Esophagus (tissue), 2 donors: ENCODE results near the gene NOS1AP. TPM values are rescaled to one million over a fixed set of nuclear protein-coding genes. Genes with fewer than 3 reads are reported as not detected.

Experiments
- H3K27ac ChIP-seq, 2 donors: one replicate each; pipeline ENCODE4 v1.5.1; 2013; ENCODE audit warnings: low read depth in 2 of 2, mild to moderate bottlenecking in 2 of 2, inconsistent platforms in 1 of 2, low read length in 1 of 2, moderate library complexity in 1 of 2
- H3K27me3 ChIP-seq, 2 donors: one replicate each; pipeline ENCODE4 v1.6.1; 2013; ENCODE audit warnings: low read length in 2 of 2, control low read depth in 1 of 2, mild to moderate bottlenecking in 1 of 2; ENCODE audit not compliant: insufficient read depth in 2 of 2, control insufficient read depth in 1 of 2
- H3K36me3 ChIP-seq, 2 donors: one replicate each; pipeline ENCODE4 v1.6.1; 2013; ENCODE audit warnings: low read length in 1 of 2; ENCODE audit not compliant: control insufficient read depth in 2 of 2, insufficient read depth in 2 of 2
- H3K4me1 ChIP-seq, 2 donors: one replicate each; pipeline ENCODE4 v1.6.1; 2013; ENCODE audit warnings: low read length in 1 of 2; ENCODE audit not compliant: control insufficient read depth in 2 of 2, insufficient read depth in 2 of 2
- H3K4me3 ChIP-seq, 2 donors: one replicate each; pipeline ENCODE4 v1.5.1; 2013; ENCODE audit warnings: low read length in 2 of 2, mild to moderate bottlenecking in 2 of 2, low read depth in 1 of 2, moderate library complexity in 1 of 2
- H3K9me3 ChIP-seq, 2 donors: one replicate each; pipeline ENCODE4 v1.6.1; 2013; ENCODE audit warnings: mild to moderate bottlenecking in 2 of 2, low read depth in 1 of 2, low read length in 1 of 2, moderate library complexity in 1 of 2; ENCODE audit not compliant: control insufficient read depth in 2 of 2, insufficient read depth in 1 of 2
- WGBS, 2 donors: extraction: QIAGEN DNeasy Blood & Tissue Kit; methylation state at CpG; one replicate each; pipeline ENCODE4 v1.1.7; 2013; 5-methylcytosine and 5-hydroxymethylcytosine counted together
- polyA plus RNA-seq, 2 donors: library from polyadenylated mRNA; stranded (reverse); fragments of 200-250 nt; gene quantifications; one replicate each; pipeline ENCODE4 v1.2.3, GENCODE V29; 2013
- donor health status: healthy with polysubstance abuse.
- donor health status: Bipolar disorder and iron deficiency.

Gene NOS1AP
- polyA plus RNA-seq, 2 donors, result 0.53 to 0.98 TPM

GRCh38 chr1:162293073-162293692 lies 223.7 kb downstream of the NOS1AP start:
- H3K27me3 ChIP-seq, result no peaks in the 10 kb centered on the region
- peaks cover 0 to 2% of the 10 kb centered on the region in 2 donors for H3K4me1 ChIP-seq

DNA sequence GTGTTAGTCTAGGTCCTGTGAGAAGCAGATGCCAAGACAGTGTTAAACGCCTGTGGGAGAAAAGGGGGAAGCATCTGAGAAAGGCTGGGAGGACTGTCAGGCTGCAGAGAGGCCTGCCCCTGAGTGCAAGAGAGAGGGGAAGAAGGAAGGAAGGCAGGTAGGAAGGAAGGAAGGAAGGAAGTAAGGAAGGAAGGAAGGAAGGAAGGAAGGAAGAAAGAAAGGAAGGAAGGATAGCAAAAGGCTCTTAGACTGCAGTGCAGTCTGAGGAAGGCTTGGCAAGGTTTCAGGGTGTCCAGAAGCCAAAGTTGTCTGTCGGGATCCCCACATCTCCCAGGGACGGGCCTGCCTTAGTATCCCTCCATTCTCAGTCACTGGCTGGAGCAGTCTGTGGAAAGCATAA lies 224.5 kb downstream of the NOS1AP start:
- 86 to 87% methylated on average over 3 of the region's 3 CpGs for WGBS, 2 donors
- Histone ChIP-seq H3K27me3 (no peaks in the 10 kb centered on the region), H3K4me1 (peaks cover 0 to 2% of the 10 kb centered on the region in 2 donors), H3K36me3 (no peaks in the 10 kb centered on the region), H3K27ac (no peak overlapping the region), H3K9me3 (no peaks in the 10 kb centered on the region), H3K4me3 (no peak overlapping the region)

More at GRCh38 chr1:162293073-162293692, 223.7 kb downstream of the NOS1AP start:
- H3K9me3 ChIP-seq, result no peaks in the 10 kb centered on the region
- no peak overlapping the region for H3K4me3 ChIP-seq
- H3K27ac ChIP-seq, result no peak overlapping the region
- H3K36me3 ChIP-seq, result no peaks in the 10 kb centered on the region
- WGBS, 2 donors, result 75 to 76% methylated on average over 5 of the region's 5 CpGs

DNA sequence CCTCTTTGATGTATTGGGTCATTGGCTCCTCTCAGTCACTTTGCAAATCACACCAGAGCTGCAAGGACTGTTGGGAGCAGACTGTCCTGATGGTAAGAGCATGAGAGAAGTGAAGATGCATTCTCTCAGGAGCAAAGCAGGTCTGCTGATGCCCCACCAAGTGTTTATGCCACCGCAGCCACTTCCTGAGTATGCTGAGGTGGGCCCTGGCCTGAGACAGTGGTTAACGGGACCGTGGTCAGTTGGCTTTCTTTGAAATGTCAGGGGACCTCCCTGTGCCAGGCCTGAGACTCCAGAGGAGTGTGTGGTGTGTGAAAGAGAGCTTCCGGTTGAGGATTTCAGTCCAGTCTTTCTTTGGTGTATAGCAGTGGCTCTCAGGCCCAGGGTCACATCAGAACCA lies 227.7 kb downstream of the NOS1AP start:
- Histone ChIP-seq H3K4me1 (no peaks in the 10 kb centered on the region), H3K9me3 (no peaks in the 10 kb centered on the region), H3K36me3 (no peaks in the 10 kb centered on the region), H3K27ac (no peak overlapping the region), H3K4me3 (no peak overlapping the region), H3K27me3 (no peaks in the 10 kb centered on the region)
- WGBS, 2 donors, result 73 to 85% methylated on average over 4 of the region's 4 CpGs

- no peaks in the 10 kb centered on the region for H3K36me3 ChIP-seq
- no peak overlapping the region for H3K4me3 ChIP-seq
- H3K4me1 ChIP-seq, result no peaks in the 10 kb centered on the region
- 85 to 94% methylated on average over 2 of the region's 2 CpGs for WGBS, 2 donors
- no peaks in the 10 kb centered on the region for H3K9me3 ChIP-seq
- no peaks in the 10 kb centered on the region for H3K27me3 ChIP-seq
- no peak overlapping the region for H3K27ac ChIP-seq
These were observed 228.8 kb downstream of the NOS1AP start for GRCh38 chr1:162298266-162298665.

GRCh38 chr1:162299018-162299417 lies 229.5 kb downstream of the NOS1AP start:
- no peak overlapping the region for H3K27ac ChIP-seq
- no peaks in the 10 kb centered on the region for H3K27me3 ChIP-seq
- no peak overlapping the region for H3K4me3 ChIP-seq
- H3K36me3 ChIP-seq, result no peaks in the 10 kb centered on the region
- no peaks in the 10 kb centered on the region for H3K4me1 ChIP-seq
- no peaks in the 10 kb centered on the region for H3K9me3 ChIP-seq

DNA sequence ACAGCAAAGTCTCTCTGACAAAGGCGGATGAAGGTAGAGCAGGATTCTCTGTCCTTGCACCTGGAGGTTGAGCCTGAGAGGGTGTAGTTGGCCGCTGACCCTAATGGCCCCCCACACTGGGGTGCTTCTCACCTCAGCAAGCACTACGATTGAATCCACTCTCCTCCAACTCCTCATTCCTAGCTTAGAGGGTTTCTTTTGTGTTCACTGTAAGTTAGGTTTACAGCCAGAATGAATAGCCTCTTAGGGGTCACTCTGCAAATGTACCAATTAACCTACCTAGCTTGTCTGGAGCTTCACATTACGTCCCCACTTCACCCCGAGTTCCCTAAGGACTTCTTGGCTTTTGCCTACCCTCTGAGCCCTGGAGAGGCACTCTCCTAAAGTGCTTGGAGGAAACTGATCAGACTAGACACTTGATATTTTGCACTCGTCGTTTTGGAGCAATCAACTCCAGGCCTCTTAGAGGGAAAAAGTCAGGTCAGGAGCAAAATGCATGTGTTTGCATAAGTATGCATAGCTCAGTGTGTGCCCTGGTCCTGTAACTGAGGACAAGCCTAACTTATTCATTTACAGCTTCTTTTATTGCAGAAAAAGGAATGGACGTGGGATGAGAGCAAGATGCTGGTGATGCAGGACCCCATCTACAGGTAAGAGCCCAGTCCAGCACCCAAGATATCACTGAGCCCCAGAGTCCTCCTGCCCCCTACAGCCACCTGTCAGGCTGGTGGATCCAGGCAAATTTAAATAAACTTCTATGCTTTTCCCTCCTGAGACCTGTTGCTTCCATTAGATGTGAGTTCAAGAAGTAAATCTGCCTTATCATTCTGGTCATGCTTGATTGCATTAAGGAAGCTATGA lies 230.8 kb downstream of the NOS1AP start:
- Histone ChIP-seq H3K4me3 (no peak overlapping the region), H3K27ac (no peak overlapping the region), H3K4me1 (no peaks in the 10 kb centered on the region), H3K36me3 (no peaks in the 10 kb centered on the region), H3K27me3 (no peaks in the 10 kb centered on the region), H3K9me3 (no peaks in the 10 kb centered on the region)
- WGBS, 2 donors, result 80 to 81% methylated on average over 8 of the region's 8 CpGs

- WGBS, 2 donors, result 81 to 83% methylated on average over 4 of the region's 4 CpGs
- no peak overlapping the region for H3K4me3 ChIP-seq
- no peaks in the 10 kb centered on the region for H3K27me3 ChIP-seq
- H3K36me3 ChIP-seq, result no peaks in the 10 kb centered on the region
- no peaks in the 10 kb centered on the region for H3K4me1 ChIP-seq
- no peak overlapping the region for H3K27ac ChIP-seq
- H3K9me3 ChIP-seq, result no peaks in the 10 kb centered on the region
These were observed 232.2 kb downstream of the NOS1AP start for GRCh38 chr1:162301696-162302095.

GRCh38 chr1:162302306-162303003 lies 233.0 kb downstream of the NOS1AP start:
- Histone ChIP-seq H3K4me3 (no peak overlapping the region), H3K4me1 (no peaks in the 10 kb centered on the region), H3K27ac (no peak overlapping the region), H3K36me3 (no peaks in the 10 kb centered on the region), H3K9me3 (no peaks in the 10 kb centered on the region), H3K27me3 (no peaks in the 10 kb centered on the region)
- 83 to 89% methylated on average over 3 of the region's 3 CpGs for WGBS, 2 donors

DNA sequence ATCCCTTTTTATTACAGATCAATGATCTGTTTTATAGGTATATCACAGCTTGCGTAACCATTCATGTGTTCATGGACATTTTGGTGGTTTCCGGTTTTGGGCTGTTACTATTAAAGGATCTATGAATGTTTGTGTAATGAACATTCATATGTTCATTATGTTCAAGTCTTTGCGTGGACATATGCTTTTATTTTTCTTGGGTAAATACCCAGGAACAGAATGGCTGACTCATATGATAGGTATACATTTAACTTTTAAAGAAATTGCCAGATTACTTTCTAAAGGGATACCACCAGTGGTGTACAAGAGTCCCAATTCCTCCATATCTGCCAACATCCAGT lies 233.5 kb downstream of the NOS1AP start:
- H3K4me1 ChIP-seq, result no peaks in the 10 kb centered on the region

More for the DNA sequence above, 233.5 kb downstream of the NOS1AP start:
- H3K4me3 ChIP-seq, result no peak overlapping the region
- no peaks in the 10 kb centered on the region for H3K27me3 ChIP-seq
- H3K9me3 ChIP-seq, result no peaks in the 10 kb centered on the region
- no peaks in the 10 kb centered on the region for H3K36me3 ChIP-seq
- WGBS, 2 donors, result 64 to 82% methylated on average over 3 of the region's 3 CpGs
- no peak overlapping the region for H3K27ac ChIP-seq
